ENCODE results near the gene GFI1B. TPM values are rescaled to one million over a fixed set of nuclear protein-coding genes. Genes with fewer than 3 reads are reported as not detected.

GFI1B gene
- total RNA-seq, 2 donors from 2014 or later, result 0.44 TPM; not detected in 1

DNA sequence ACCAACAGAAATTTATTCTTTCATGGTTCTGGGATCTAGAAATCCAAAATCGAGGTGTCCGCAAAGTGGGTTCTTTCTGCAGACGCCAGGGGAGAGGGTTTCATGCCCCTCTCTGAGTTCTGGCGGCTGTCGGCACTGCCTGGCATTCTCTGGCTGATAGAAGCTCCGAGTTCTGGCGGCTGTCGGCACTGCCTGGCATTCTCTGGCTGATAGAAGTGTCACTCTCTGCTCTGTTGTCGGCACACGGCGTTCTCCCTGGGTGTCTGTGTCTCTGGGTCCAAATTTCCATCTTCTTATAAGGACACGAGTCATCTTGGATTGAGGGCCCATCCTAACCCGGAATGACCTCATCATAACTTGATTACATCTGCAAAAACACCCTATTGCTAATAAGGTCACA is 7.6 kb downstream of the GFI1B start:
- Mint-ChIP-seq H3K36me3 (ENCODE audit: low read depth) (no peaks in the 10 kb centered on the region), H3K4me1 (peaks cover 2% of the 10 kb centered on the region), H3K27me3 (ENCODE audit: insufficient read depth) (no peaks in the 10 kb centered on the region), H3K9me3 (peaks cover 2% of the 10 kb centered on the region), H3K4me3 (no peak overlapping the region), H3K27ac (no peak overlapping the region)
- no peak overlapping the region for H3K9ac ChIP-seq (ENCODE audit: extremely low read depth, low read length, poor library complexity, severe bottlenecking)
- H3K9me3 ChIP-seq (ENCODE audit: control insufficient read depth, low read length), result no peaks in the 10 kb centered on the region
- no peak for DNase-seq
- H3K4me1 ChIP-seq (ENCODE audit: control insufficient read depth, insufficient read depth, low read length), result no peaks in the 10 kb centered on the region
- TF ChIP-seq, protein P1, sequence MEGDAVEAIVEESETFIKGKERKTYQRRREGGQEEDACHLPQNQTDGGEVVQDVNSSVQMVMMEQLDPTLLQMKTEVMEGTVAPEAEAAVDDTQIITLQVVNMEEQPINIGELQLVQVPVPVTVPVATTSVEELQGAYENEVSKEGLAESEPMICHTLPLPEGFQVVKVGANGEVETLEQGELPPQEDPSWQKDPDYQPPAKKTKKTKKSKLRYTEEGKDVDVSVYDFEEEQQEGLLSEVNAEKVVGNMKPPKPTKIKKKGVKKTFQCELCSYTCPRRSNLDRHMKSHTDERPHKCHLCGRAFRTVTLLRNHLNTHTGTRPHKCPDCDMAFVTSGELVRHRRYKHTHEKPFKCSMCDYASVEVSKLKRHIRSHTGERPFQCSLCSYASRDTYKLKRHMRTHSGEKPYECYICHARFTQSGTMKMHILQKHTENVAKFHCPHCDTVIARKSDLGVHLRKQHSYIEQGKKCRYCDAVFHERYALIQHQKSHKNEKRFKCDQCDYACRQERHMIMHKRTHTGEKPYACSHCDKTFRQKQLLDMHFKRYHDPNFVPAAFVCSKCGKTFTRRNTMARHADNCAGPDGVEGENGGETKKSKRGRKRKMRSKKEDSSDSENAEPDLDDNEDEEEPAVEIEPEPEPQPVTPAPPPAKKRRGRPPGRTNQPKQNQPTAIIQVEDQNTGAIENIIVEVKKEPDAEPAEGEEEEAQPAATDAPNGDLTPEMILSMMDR (conservative IDR thresholded peaks at IDR 0.05), result no peak
- H3K27me3 ChIP-seq (ENCODE audit: control insufficient read depth, insufficient read depth, low read length, poor library complexity, severe bottlenecking), result no peaks in the 10 kb centered on the region
- WGBS, 2 experiments (ENCODE audit: insufficient coverage in 1 of 2, insufficient read length in 1 of 2), result 88 to 96% methylated on average over 11 to 13 of the region's 13 CpGs
- H3K36me3 ChIP-seq (ENCODE audit: control insufficient read depth, insufficient read depth, low read length), result no peaks in the 10 kb centered on the region
- H3K4me3 ChIP-seq (ENCODE audit: low read length), result no peak overlapping the region
- no peak overlapping the region for H3K27ac ChIP-seq (ENCODE audit: low read depth, low read length)

DNA sequence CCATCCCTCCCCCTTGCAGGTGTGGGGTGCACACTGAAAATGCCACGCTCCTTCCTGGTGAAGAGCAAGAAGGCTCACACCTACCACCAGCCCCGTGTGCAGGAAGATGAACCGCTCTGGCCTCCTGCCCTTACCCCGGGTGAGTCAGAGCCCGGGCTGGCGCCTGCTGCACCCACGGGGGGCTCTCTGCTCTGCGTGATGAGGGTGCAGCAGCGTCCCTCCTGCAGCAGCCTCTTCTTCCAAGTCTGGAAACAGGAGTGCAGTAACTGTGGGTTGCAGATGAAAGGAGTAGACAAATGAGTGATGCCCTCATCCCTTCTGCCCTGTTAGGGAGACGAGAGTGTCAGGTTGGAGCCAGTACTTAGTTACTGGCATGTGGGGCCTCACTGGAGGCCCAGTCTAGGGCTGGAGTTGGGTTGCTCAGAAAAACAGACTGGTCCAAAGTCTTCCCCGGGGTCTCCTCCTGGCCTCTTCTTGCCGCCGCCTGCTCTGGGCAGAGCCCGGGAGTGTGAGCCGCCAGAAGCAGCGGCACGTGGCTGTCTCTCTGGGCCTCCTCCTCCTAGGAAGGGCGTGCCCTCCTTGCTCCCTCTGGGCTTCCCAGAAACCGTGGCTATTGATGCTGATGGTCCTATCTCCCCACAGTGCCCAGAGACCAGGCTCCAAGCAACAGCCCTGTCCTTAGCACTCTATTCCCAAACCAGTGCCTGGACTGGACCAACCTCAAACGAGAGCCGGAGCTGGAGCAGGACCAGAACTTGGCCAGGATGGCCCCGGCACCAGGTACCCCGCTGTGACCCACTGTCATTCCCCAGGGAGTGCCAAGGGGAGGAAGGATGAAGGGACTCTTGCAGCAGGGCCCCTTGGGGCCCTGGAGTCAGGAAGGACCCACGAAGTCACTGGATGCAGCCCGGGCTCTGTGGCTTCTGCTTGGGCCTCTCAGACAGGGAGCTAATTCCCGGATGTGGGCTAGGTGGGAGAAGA is 8.4 kb downstream of the GFI1B start:
- TF ChIP-seq, protein P1 (conservative IDR thresholded peaks at IDR 0.05), result no peak
- DNase-seq, result no peak

DNA sequence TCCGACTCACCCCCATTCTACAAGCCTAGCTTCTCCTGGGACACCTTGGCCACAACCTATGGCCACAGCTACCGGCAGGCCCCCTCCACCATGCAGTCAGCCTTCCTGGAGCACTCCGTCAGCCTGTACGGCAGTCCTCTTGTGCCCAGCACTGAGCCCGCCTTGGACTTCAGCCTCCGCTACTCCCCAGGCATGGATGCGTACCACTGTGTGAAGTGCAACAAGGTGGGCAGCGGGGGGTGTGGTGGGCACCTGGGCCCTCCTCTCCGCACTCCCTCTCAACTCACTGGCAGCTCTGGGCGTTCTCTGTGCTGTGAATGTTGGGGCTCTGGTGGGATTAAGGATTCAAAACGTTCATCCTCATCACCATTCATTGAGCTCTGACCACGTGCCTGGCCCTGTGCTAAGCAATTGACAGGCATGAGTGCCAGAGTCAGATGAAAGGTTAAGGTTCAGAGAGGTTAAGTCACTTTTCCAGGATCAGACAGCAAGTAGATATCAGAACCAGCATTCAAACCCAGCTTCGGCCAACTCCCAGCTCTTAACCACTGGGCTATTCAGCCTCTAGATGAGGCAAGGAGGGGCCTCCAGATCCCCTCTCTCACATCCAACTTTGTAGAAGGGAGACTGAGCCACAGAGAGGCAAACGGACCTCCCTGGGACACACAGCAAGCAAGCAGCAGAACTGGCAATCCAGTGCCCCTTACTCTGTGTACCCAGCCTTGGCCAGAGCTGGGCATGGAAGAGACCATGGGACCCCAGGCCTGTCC is 9.9 kb downstream of the GFI1B start:
- WGBS, 2 experiments (ENCODE audit: insufficient coverage in 1 of 2, insufficient read length in 1 of 2), result 91 to 94% methylated on average over 10 to 14 of the region's 14 CpGs

More for the DNA sequence above, 8.4 kb downstream of the GFI1B start:
- H3K27me3 ChIP-seq (ENCODE audit: control insufficient read depth, insufficient read depth, low read length, poor library complexity, severe bottlenecking), result no peaks in the 10 kb centered on the region
- H3K36me3 ChIP-seq (ENCODE audit: control insufficient read depth, insufficient read depth, low read length), result no peaks in the 10 kb centered on the region
- Mint-ChIP-seq H3K27me3 (ENCODE audit: insufficient read depth) (no peaks in the 10 kb centered on the region), H3K4me1 (peaks cover 6% of the 10 kb centered on the region), H3K9me3 (peaks cover 2% of the 10 kb centered on the region), H3K27ac (no peak overlapping the region), H3K4me3 (no peak overlapping the region), H3K36me3 (ENCODE audit: low read depth) (no peaks in the 10 kb centered on the region)
- 88 to 89% methylated on average over 22 to 26 of the region's 26 CpGs for WGBS, 2 experiments (ENCODE audit: insufficient coverage in 1 of 2, insufficient read length in 1 of 2)
- no peaks in the 10 kb centered on the region for H3K9me3 ChIP-seq (ENCODE audit: control insufficient read depth, low read length)
- H3K9ac ChIP-seq (ENCODE audit: extremely low read depth, low read length, poor library complexity, severe bottlenecking), result no peak overlapping the region
- no peak overlapping the region for H3K27ac ChIP-seq (ENCODE audit: low read depth, low read length)
- H3K4me3 ChIP-seq (ENCODE audit: low read length), result no peak overlapping the region
- H3K4me1 ChIP-seq (ENCODE audit: control insufficient read depth, insufficient read depth, low read length), result peaks cover 7% of the 10 kb centered on the region

More for the DNA sequence above, 9.9 kb downstream of the GFI1B start:
- DNase-seq, result no peak
- peaks cover 13% of the 10 kb centered on the region for H3K4me1 ChIP-seq (ENCODE audit: control insufficient read depth, insufficient read depth, low read length)
- no peak overlapping the region for H3K27ac ChIP-seq (ENCODE audit: low read depth, low read length)
- Mint-ChIP-seq H3K36me3 (ENCODE audit: low read depth) (no peaks in the 10 kb centered on the region), H3K4me3 (no peak overlapping the region), H3K9me3 (peaks cover 2% of the 10 kb centered on the region), H3K27ac (no peak overlapping the region), H3K4me1 (peaks cover 19% of the 10 kb centered on the region), H3K27me3 (ENCODE audit: insufficient read depth) (no peaks in the 10 kb centered on the region)
- no peak overlapping the region for H3K9ac ChIP-seq (ENCODE audit: extremely low read depth, low read length, poor library complexity, severe bottlenecking)
- TF ChIP-seq, protein P1 (conservative IDR thresholded peaks at IDR 0.05), result no peak
- no peak overlapping the region for H3K4me3 ChIP-seq (ENCODE audit: low read length)
- no peaks in the 10 kb centered on the region for H3K27me3 ChIP-seq (ENCODE audit: control insufficient read depth, insufficient read depth, low read length, poor library complexity, severe bottlenecking)
- H3K36me3 ChIP-seq (ENCODE audit: control insufficient read depth, insufficient read depth, low read length), result no peaks in the 10 kb centered on the region
- H3K9me3 ChIP-seq (ENCODE audit: control insufficient read depth, low read length), result no peaks in the 10 kb centered on the region
